ENCODE results near the gene FOXA1.

Gene FOXA1

GRCh38 chr14:37594971-37595808 lies at the start of gene FOXA1, which contains the start of gene TTC6:
TSS of gene FOXA1 (minus strand) at chr14:37595249. CDS start at chr14:37594972, 277 bp downstream.
TSS of gene TTC6 (plus strand) at chr14:37595629. CDS start at chr14:37622065, 26,436 bp downstream.
- peak; percentile 19 for DNase-seq

- DNase-seq: no peak
Observed at GRCh38 chr14:37643701-37644100, 48.7 kb upstream of the FOXA1 start.

- DNase-seq: no peak
Observed at GRCh38 chr14:37642125-37642524, 47.1 kb upstream of the FOXA1 start.

GRCh38 chr14:37641117-37641516 lies 46.1 kb upstream of the FOXA1 start:
- no peak for DNase-seq

- DNase-seq: no peak
Observed at GRCh38 chr14:37638599-37638998, 43.5 kb upstream of the FOXA1 start.

DNA sequence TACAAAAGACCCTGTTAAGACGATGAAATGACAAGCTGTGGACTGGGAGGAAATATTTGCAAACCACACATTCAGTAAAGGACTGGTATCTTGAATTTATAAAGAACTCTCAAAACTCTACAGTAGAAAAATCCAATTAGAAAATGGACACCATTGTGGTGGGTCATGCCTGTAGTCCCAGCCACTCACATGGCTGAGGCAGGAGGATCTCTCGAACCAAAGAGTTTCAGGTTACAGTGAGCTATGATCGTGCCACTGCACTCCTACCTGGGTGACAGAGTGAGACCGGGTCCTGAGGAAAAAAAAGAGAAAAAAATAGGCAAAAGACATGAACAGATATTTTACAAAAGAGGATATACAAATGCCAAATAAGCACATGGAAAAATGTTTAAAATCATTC lies 42.3 kb upstream of the FOXA1 start:
- no peak for DNase-seq

GRCh38 chr14:37625597-37626595 lies 30.8 kb upstream of the FOXA1 start:
- no peak for DNase-seq

DNA sequence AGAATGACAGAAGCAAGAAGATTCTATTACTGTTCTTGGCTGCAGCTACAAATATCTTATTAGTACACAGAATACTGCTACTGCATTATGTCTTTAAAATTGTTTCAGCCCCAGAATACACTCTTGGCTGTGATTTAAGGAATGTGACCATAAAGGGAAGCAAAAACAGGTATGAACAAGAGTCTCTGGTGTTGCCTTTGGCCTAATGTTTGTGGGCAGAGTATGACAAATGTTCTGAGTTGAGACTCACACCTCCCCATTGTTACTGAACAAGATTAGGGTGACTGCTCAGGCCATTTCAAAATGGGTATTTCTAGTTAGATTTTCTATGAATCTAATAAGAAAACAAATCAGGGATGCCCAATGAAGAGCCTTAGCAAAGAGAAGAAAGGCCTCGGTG lies 28.9 kb upstream of the FOXA1 start:
- DNase-seq: no peak

GRCh38 chr14:37623426-37623951 lies 28.4 kb upstream of the FOXA1 start:
- no peak for DNase-seq

- DNase-seq: no peak
Observed at GRCh38 chr14:37622231-37622923, 27.3 kb upstream of the FOXA1 start.

DNA sequence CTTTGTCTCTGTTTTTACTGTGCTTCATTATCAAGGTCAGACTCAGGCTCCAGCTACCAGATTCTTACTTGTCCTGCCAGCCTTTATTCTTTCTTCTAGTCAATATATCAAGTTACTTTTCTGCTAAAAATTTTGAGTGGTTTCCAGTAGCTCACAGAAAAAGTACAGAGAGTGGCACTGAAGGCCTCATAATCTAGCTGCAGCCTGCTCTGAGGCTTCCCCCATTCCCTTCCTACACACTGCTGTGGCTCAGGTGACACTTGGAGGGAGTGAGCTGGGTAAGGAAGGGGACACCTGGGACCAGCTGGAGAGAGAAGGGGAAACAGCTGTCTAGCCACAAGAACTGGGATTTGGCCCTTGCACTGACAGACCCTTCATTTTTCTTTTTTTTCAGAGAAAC lies 25.8 kb upstream of the FOXA1 start:
- DNase-seq: no peak

GRCh38 chr14:37618498-37619028 lies 23.5 kb upstream of the FOXA1 start:
- no peak for DNase-seq

DNA sequence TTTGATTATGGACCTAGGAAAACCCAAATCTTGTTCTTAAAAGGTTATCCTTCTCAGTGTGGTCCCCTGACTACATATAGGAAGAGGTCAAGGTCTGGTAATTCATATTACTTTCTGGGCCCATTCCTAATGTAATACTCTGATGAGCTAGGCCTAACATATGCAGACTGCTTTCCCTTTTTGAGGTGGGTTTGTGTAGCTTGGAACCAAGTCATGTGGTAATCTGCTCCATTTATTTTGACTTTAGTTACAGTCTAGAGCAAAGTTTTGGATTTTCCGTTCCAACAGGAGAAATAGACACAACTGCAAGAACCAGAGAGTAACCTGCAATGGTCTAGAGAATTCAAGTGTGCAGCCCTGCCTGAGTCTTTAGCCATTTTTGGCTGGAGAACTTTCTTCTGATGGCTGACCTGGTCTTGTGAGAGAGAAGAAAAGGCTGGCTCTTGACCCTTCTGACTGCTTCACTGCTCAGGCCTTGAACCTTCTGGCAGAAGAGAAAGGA lies 22.9 kb upstream of the FOXA1 start:
- DNase-seq: no peak

DNA sequence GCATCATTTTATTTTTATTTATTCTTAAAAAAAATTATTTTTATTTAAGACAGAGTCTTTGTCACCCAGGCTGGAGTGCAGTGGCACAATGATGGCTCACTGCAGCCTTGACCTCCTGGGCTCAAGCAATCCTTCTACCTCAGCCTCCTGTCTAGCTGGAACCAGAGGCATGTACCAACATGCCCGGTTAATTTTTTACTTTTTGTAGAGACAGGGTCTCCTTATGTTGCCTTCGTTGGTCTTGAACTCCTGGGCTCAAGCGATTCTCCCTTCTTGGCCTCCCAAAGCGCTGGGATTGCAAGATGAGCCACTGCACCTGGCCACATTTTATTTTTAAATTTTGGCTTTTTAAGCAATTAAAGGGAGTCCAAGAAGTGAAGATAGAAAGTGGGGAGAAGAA lies 21.8 kb upstream of the FOXA1 start:
- no peak for DNase-seq

- DNase-seq: no peak
Observed at GRCh38 chr14:37615582-37616289, 20.7 kb upstream of the FOXA1 start.

DNA sequence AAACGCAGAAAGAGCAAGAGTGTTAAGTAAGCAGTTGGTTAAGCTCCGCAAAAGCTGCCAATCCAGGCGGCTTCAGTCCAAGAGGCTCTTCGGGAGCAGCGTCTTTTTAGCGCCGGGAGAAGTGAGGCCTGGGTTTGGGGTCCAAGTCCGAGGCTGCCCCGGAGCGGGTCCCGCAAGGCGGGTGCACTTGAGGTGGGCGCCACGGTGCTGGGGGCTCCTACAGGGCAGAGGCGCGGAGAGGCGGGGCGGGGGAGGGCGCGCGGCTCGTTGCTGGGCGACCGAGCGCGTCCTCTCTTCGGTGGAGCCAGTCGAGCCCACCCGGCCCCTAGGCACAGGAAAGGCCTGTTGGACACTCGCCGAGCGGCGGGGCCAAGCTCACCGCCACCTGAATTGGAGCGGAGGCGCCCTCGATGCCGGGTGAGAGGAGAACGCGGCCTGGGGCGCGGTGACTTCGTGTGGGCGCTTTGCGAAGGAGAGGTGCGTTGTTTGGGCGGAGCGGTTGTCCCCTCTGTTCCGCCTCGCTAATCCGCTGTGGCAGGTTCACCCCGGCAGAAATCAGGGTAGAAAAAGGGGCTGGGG lies 16.0 kb upstream of the FOXA1 start:
- no peak for DNase-seq

GRCh38 chr14:37608649-37609048 lies 13.6 kb upstream of the FOXA1 start:
- no peak for DNase-seq

- no peak for DNase-seq
Observed at GRCh38 chr14:37606678-37607077, 11.6 kb upstream of the FOXA1 start.

GRCh38 chr14:37603688-37604251 lies 8.7 kb upstream of the FOXA1 start:
- DNase-seq: no peak

GRCh38 chr14:37602605-37603453 lies 7.8 kb upstream of the FOXA1 start:
- DNase-seq: no peak

All from suppressor macrophage treated with lipopolysaccharide for 4 hours (primary cell).